ENCODE data around the gene SCYL1.

SCYL1 gene

GRCh38 chr11:65525546-65526480 lies 930 bp downstream of the SCYL1 start:
- H3K27ac ChIP-seq (ENCODE audit: low read depth, low read length, poor library complexity, severe bottlenecking), result no peak overlapping the region
- no peaks in the 10 kb centered on the region for H3F3A ChIP-seq (ENCODE audit: insufficient read depth, low read length)
- no peaks in the 10 kb centered on the region for H3K79me2 ChIP-seq (ENCODE audit: insufficient read depth, low read length)
- peak overlapping the region; percentile 84 for H3K4me2 ChIP-seq (ENCODE audit: low read length)
- peak overlapping the region; percentile 97 for H3K9ac ChIP-seq (ENCODE audit: low read length)
- no peaks in the 10 kb centered on the region for H3K9me2 ChIP-seq (ENCODE audit: low read depth, low read length)
- H3K4me3 ChIP-seq (ENCODE audit: low read depth, low read length, poor library complexity, severe bottlenecking), result peak overlapping the region; percentile 96
- H3K36me3 ChIP-seq (ENCODE audit: insufficient read depth, low read length), result peaks cover 20% of the 10 kb centered on the region
- no peaks in the 10 kb centered on the region for H4K20me1 ChIP-seq (ENCODE audit: insufficient read depth, low read length)
- H3K27me3 ChIP-seq (ENCODE audit: insufficient read depth, low read length), result 0 out of 2 replicates have a peak, but pooled peaks cover 6% of the 10 kb centered on the region
- H3K4me1 ChIP-seq (ENCODE audit: insufficient read depth, low read length, severe bottlenecking), result peaks cover 28% of the 10 kb centered on the region
- no peak for TF ChIP-seq CTCF (IDR thresholded peaks at IDR 0.05; ENCODE audit: low read length)
- no peak for TF ChIP-seq EZH2 (IDR thresholded peaks at IDR 0.05; ENCODE audit: borderline replicate concordance, low read length)
- H3K9me3 ChIP-seq (ENCODE audit: low read length), result no peaks in the 10 kb centered on the region
- no peak overlapping the region for H2AFZ ChIP-seq (ENCODE audit: low read length)

GRCh38 chr11:65526744-65527143 lies 1.9 kb downstream of the SCYL1 start:
- H3K79me2 ChIP-seq (ENCODE audit: insufficient read depth, low read length), result no peaks in the 10 kb centered on the region
- no peaks in the 10 kb centered on the region for H3F3A ChIP-seq (ENCODE audit: insufficient read depth, low read length)
- no peaks in the 10 kb centered on the region for H3K9me3 ChIP-seq (ENCODE audit: low read length)
- no peaks in the 10 kb centered on the region for H3K9me2 ChIP-seq (ENCODE audit: low read depth, low read length)
- H2AFZ ChIP-seq (ENCODE audit: low read length), result no peak overlapping the region
- peaks cover 29% of the 10 kb centered on the region for H3K36me3 ChIP-seq (ENCODE audit: insufficient read depth, low read length)
- H3K27ac ChIP-seq (ENCODE audit: low read depth, low read length, poor library complexity, severe bottlenecking), result no peak overlapping the region
- no peak overlapping the region for H3K4me3 ChIP-seq (ENCODE audit: low read depth, low read length, poor library complexity, severe bottlenecking)
- TF ChIP-seq EZH2 (IDR thresholded peaks at IDR 0.05; ENCODE audit: borderline replicate concordance, low read length), result no peak
- TF ChIP-seq CTCF (IDR thresholded peaks at IDR 0.05; ENCODE audit: low read length), result no peak
- 0 out of 2 replicates have a peak, but pooled peaks cover 6% of the 10 kb centered on the region for H3K27me3 ChIP-seq (ENCODE audit: insufficient read depth, low read length)
- H3K9ac ChIP-seq (ENCODE audit: low read length), result no peak overlapping the region
- no peak overlapping the region for H3K4me2 ChIP-seq (ENCODE audit: low read length)
- H3K4me1 ChIP-seq (ENCODE audit: insufficient read depth, low read length, severe bottlenecking), result peaks cover 28% of the 10 kb centered on the region
- no peaks in the 10 kb centered on the region for H4K20me1 ChIP-seq (ENCODE audit: insufficient read depth, low read length)

- no peak overlapping the region for H3K27ac ChIP-seq (ENCODE audit: low read depth, low read length, poor library complexity, severe bottlenecking)
- no peaks in the 10 kb centered on the region for H3K79me2 ChIP-seq (ENCODE audit: insufficient read depth, low read length)
- H3K9me3 ChIP-seq (ENCODE audit: low read length), result no peaks in the 10 kb centered on the region
Measured at GRCh38 chr11:65528819-65529350, 4.0 kb downstream of the SCYL1 start.

More at GRCh38 chr11:65528819-65529350, 4.0 kb downstream of the SCYL1 start:
- Histone ChIP-seq H3K36me3 (ENCODE audit: insufficient read depth, low read length) (peaks cover 44% of the 10 kb centered on the region), H3K9me2 (ENCODE audit: low read depth, low read length) (no peaks in the 10 kb centered on the region), H3K27me3 (ENCODE audit: insufficient read depth, low read length) (0 out of 2 replicates have a peak, but pooled peaks cover 5% of the 10 kb centered on the region), H4K20me1 (ENCODE audit: insufficient read depth, low read length) (no peaks in the 10 kb centered on the region), H3K9ac (ENCODE audit: low read length) (no peak overlapping the region), H2AFZ (ENCODE audit: low read length) (no peak overlapping the region), H3K4me3 (ENCODE audit: low read depth, low read length, poor library complexity, severe bottlenecking) (no peak overlapping the region), H3K4me1 (ENCODE audit: insufficient read depth, low read length, severe bottlenecking) (peaks cover 15% of the 10 kb centered on the region), H3F3A (ENCODE audit: insufficient read depth, low read length) (no peaks in the 10 kb centered on the region), H3K4me2 (ENCODE audit: low read length) (no peak overlapping the region)
- no peak for TF ChIP-seq EZH2 (IDR thresholded peaks at IDR 0.05; ENCODE audit: borderline replicate concordance, low read length)
- no peak for TF ChIP-seq CTCF (IDR thresholded peaks at IDR 0.05; ENCODE audit: low read length)
